Measurements from ENCODE around the gene ABR. TPM values are rescaled to one million over a fixed set of nuclear protein-coding genes. Genes with fewer than 3 reads are reported as not detected.
A peak's percentile ranks its signal among the peaks of the same experiment; 100 is the strongest.

The ABR gene
- polyA plus RNA-seq, 3 donors = 19.8 to 160 (median 26.0) TPM

DNA sequence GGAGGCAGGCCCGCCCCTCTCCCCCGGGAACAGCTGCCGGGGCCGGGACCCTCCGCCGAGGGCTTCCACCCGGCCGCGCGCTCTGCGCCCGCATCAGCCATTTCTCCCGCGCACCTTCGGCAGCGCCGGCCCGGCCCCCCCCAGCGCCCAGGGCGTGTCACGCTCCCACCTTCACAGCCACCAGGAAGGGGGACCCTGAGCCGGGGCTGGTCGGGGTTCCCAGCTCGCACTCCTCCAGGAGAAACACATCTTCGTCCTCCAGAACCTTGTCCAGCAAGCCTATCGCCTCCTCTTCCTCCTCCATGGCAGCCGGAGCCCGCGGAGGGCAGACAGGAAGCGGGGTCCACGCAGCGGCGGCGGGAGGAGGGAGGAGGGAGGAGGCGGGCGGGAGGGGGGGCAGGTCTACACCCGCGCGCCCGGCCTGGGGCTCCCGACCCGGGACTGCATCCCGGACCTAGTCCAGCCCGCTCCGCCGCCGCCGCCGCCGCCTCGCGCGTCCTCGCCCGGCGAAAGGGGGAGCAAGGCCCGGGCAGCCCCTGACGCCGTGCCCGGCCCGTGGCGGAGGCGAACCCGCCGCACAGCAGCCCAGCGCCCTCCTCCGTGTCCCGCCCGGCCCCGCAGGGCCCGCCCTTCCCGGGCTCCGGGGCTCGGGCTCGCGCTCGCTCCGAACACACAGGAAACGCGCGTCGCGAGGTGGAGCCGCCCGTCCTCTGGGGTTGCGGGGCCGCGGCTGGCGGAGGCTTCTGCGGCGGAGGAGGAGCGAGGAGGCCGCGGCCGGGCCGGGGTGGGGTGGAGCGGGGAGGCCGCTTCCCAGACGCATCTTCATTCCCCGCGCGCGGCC is 70.8 kb downstream of the ABR start:
- H3K4me1 Mint-ChIP-seq = peaks cover 71% of the 10 kb centered on the region
- peaks cover 17 to 23% of the 10 kb centered on the region in 2 donors for H3K36me3 Mint-ChIP-seq
- H3K4me2 ChIP-seq (replicated peaks; ENCODE audit: extremely low read depth, low read length, poor library complexity, severe bottlenecking) = peak overlapping the region; percentile 80
- H3K9me3 ChIP-seq (replicated peaks in 1 of 2; ENCODE audit: control insufficient read depth in 1 of 2, insufficient read depth in 1 of 2, low read length in 2 of 2) = no peaks in the 10 kb centered on the region
- H3K27me3 Mint-ChIP-seq (ENCODE audit: low read depth in 3 of 3) = peaks cover 0 to 7% (median 0%) of the 10 kb centered on the region in 3 donors
- peak overlapping the region; percentile 87 to 92 for H3K4me3 Mint-ChIP-seq
- H3K36me3 ChIP-seq (replicated peaks in 1 of 2; ENCODE audit: control insufficient read depth in 1 of 2, insufficient read depth in 2 of 2, low read length in 2 of 2) = peaks cover 4 to 15% of the 10 kb centered on the region in 2 donors
- peaks cover 41% of the 10 kb centered on the region for H4K20me1 ChIP-seq (ENCODE audit: insufficient read depth, low read length)
- peaks cover 96% of the 10 kb centered on the region for H3K79me2 ChIP-seq (ENCODE audit: insufficient read depth, low read length)
- peak overlapping the region; percentile 93 to 98 for H3K27ac ChIP-seq (ENCODE audit: low read depth in 1 of 2, low read length in 2 of 2)
- peak overlapping the region; percentile 67 to 89 (median 76) for H3K4me3 ChIP-seq (replicated peaks in 1 of 3; ENCODE audit: low read depth in 2 of 3, low read length in 3 of 3)
- H3K9me3 Mint-ChIP-seq = no peaks in the 10 kb centered on the region
- peak overlapping the region; percentile 69 to 98 (median 87) for H3K27ac Mint-ChIP-seq
- H3K4me1 ChIP-seq (ENCODE audit: control insufficient read depth in 1 of 2, insufficient read depth in 2 of 2, low read length in 2 of 2) = peaks cover 62 to 74% of the 10 kb centered on the region in 2 donors
- peak overlapping the region; percentile 68 for H2AFZ ChIP-seq (ENCODE audit: insufficient read depth, low read depth, low read length, poor library complexity, severe bottlenecking)
- intact Hi-C loops (cut with micrococcal nuclease) = no loop called here
- TF ChIP-seq, protein P1, sequence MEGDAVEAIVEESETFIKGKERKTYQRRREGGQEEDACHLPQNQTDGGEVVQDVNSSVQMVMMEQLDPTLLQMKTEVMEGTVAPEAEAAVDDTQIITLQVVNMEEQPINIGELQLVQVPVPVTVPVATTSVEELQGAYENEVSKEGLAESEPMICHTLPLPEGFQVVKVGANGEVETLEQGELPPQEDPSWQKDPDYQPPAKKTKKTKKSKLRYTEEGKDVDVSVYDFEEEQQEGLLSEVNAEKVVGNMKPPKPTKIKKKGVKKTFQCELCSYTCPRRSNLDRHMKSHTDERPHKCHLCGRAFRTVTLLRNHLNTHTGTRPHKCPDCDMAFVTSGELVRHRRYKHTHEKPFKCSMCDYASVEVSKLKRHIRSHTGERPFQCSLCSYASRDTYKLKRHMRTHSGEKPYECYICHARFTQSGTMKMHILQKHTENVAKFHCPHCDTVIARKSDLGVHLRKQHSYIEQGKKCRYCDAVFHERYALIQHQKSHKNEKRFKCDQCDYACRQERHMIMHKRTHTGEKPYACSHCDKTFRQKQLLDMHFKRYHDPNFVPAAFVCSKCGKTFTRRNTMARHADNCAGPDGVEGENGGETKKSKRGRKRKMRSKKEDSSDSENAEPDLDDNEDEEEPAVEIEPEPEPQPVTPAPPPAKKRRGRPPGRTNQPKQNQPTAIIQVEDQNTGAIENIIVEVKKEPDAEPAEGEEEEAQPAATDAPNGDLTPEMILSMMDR (IDR thresholded peaks at IDR 0.05) = no peak
- DNase-seq = peak; percentile 42 to 59 (median 48)
- WGBS (ENCODE audit: insufficient coverage) = under 1% methylated on average over 93 of the region's 103 CpGs
- H3K27me3 ChIP-seq (ENCODE audit: control insufficient read depth in 2 of 2, insufficient read depth in 2 of 2, low read length in 2 of 2) = no peaks in the 10 kb centered on the region
- peak overlapping the region; percentile 82 for H3K9ac ChIP-seq (ENCODE audit: insufficient read depth, low read length, poor library complexity, severe bottlenecking)

DNA sequence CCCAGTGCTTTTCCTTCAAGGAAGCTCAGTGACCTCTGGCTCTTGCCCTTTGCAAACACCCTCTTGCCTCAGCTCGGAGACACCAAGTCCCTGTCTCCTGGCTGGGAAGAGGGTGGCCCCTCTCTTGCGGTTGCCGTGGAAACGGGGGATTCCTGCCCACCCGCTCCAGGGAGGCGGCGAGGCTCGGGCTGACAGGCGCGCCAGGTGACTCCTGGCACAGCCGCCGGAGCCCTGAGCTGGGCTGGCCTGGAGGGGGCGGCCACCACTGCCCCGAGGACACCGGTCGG is 71.4 kb downstream of the ABR start:
- Mint-ChIP-seq H3K4me1 (peaks cover 65% of the 10 kb centered on the region), H3K27me3 (ENCODE audit: low read depth in 3 of 3) (peaks cover 0 to 7% (median 0%) of the 10 kb centered on the region in 3 donors), H3K27ac (peak overlapping the region in 4 of 7 donors; percentile 74 to 98 (median 76)), H3K36me3 (peaks cover 21 to 28% of the 10 kb centered on the region in 2 donors), H3K4me3 (peak overlapping the region; percentile 75 to 88), H3K9me3 (no peaks in the 10 kb centered on the region)
- peak overlapping the region; percentile 80 for H3K4me2 ChIP-seq (replicated peaks; ENCODE audit: extremely low read depth, low read length, poor library complexity, severe bottlenecking)
- H3K4me3 ChIP-seq (replicated peaks in 1 of 3; ENCODE audit: low read depth in 2 of 3, low read length in 3 of 3) = peak overlapping the region; percentile 67 to 89 (median 76)
- WGBS (ENCODE audit: insufficient coverage) = 3% methylated on average over 16 of the region's 16 CpGs
- peaks cover 96% of the 10 kb centered on the region for H3K79me2 ChIP-seq (ENCODE audit: insufficient read depth, low read length)
- peaks cover 57 to 68% of the 10 kb centered on the region in 2 donors for H3K4me1 ChIP-seq (ENCODE audit: control insufficient read depth in 1 of 2, insufficient read depth in 2 of 2, low read length in 2 of 2)
- peak overlapping the region; percentile 19 to 98 for H3K27ac ChIP-seq (ENCODE audit: low read depth in 1 of 2, low read length in 2 of 2)
- TF ChIP-seq, protein P1 (IDR thresholded peaks at IDR 0.05) = no peak
- no peaks in the 10 kb centered on the region for H3K27me3 ChIP-seq (ENCODE audit: control insufficient read depth in 2 of 2, insufficient read depth in 2 of 2, low read length in 2 of 2)
- H2AFZ ChIP-seq (ENCODE audit: insufficient read depth, low read depth, low read length, poor library complexity, severe bottlenecking) = peak overlapping the region; percentile 68
- H3K9ac ChIP-seq (ENCODE audit: insufficient read depth, low read length, poor library complexity, severe bottlenecking) = peak overlapping the region; percentile 82
- peaks cover 7 to 21% of the 10 kb centered on the region in 2 donors for H3K36me3 ChIP-seq (replicated peaks in 1 of 2; ENCODE audit: control insufficient read depth in 1 of 2, insufficient read depth in 2 of 2, low read length in 2 of 2)
- intact Hi-C loops (cut with micrococcal nuclease) = no loop called here
- H3K9me3 ChIP-seq (replicated peaks in 1 of 2; ENCODE audit: control insufficient read depth in 1 of 2, insufficient read depth in 1 of 2, low read length in 2 of 2) = no peaks in the 10 kb centered on the region
- H4K20me1 ChIP-seq (ENCODE audit: insufficient read depth, low read length) = peaks cover 47% of the 10 kb centered on the region
- DNase-seq = peak in 1 of 3 donors; percentile 35
